PC-3 (cell line): ENCODE results near the gene EPB41L1. TPM values are rescaled to one million over a fixed set of nuclear protein-coding genes. Genes with fewer than 3 reads are reported as not detected.

Source experiments
- ATAC-seq: fragments of 200-7000 bp; cut with Tn5 transposase; 2 replicates; pipeline ENCODE4 v1.9.1; 2020; ENCODE audit warnings: mild to moderate bottlenecking, moderate library complexity
- BruUV-seq: library from RNA; stranded (reverse); fragments of 400-500 nt; replicated peaks from 2 replicates; lab custom pipeline; 2021; lab: Mats Ljungman, UMichigan
- CTCF ChIA-PET: fragments of 300-600 bp; sonication (Branson Sonifier 250); formaldehyde crosslinking; loops from one replicate; lab custom pipeline; 2022; ENCODE audit warnings: antibody characterized with exemption; lab: Charles Lee
- POLR2A ChIA-PET: fragments of 300-600 bp; sonication (Branson Sonifier 250); formaldehyde crosslinking; loops from one replicate; lab custom pipeline; 2022; ENCODE audit warnings: antibody characterized with exemption; ENCODE audit not compliant: unreplicated experiment; lab: Charles Lee
- DNase-seq: peaks from one replicate; pipeline ENCODE4 v3.0.0-alpha.2; 2015
- H2AFZ ChIP-seq: fragments of 300-600 bp; sonication (generic); 2 replicates; pipeline ENCODE4 v1.6.0; 2016; ENCODE audit warnings: antibody characterized with exemption, low read length
- H3F3A ChIP-seq: fragments of 300-600 bp; sonication (generic); one replicate; pipeline ENCODE4 v1.6.0; 2017; ENCODE audit warnings: antibody characterized with exemption, low read length, control low read depth, mild to moderate bottlenecking; ENCODE audit not compliant: unreplicated experiment
- H3K27ac ChIP-seq: fragments of 300-600 bp; sonication (generic); 2 replicates; pipeline ENCODE4 v1.5.1; 2016; ENCODE audit warnings: mild to moderate bottlenecking, low read length
- H3K27me3 ChIP-seq: fragments of 300-600 bp; sonication (generic); 2 replicates; pipeline ENCODE4 v1.6.1; 2016; ENCODE audit warnings: low read length, mixed read lengths
- H3K36me3 ChIP-seq: fragments of 300-600 bp; sonication (generic); 2 replicates; pipeline ENCODE4 v1.6.1; 2016; ENCODE audit warnings: low read depth, mixed run types, low read length, mixed read lengths
- H3K4me1 ChIP-seq: fragments of 300-600 bp; sonication (generic); 2 replicates; pipeline ENCODE4 v1.5.1; 2016; ENCODE audit warnings: low read length; ENCODE audit not compliant: insufficient read depth
- H3K4me2 ChIP-seq: fragments of 300-600 bp; sonication (generic); 2 replicates; pipeline ENCODE4 v1.6.0; 2016; ENCODE audit warnings: low read length
- H3K4me3 ChIP-seq: fragments of 300-600 bp; sonication (generic); 2 replicates; pipeline ENCODE4 v1.5.1; 2016; ENCODE audit warnings: mild to moderate bottlenecking, low read length, mixed read lengths
- H3K79me2 ChIP-seq: fragments of 300-600 bp; sonication (generic); 2 replicates; pipeline ENCODE4 v1.6.1; 2017; ENCODE audit warnings: low read length, mixed read lengths
- H3K9ac ChIP-seq: fragments of 300-600 bp; sonication (generic); 2 replicates; pipeline ENCODE4 v1.6.0; 2016; ENCODE audit warnings: mild to moderate bottlenecking, low read length
- H3K9me2 ChIP-seq: fragments of 300-600 bp; sonication (generic); replicated peaks from 2 replicates; pipeline ENCODE4 v1.6.1; 2016; ENCODE audit warnings: mixed run types, low read length, mixed read lengths
- H3K9me3 ChIP-seq: fragments of 300-600 bp; sonication (generic); 2 replicates; pipeline ENCODE4 v1.6.1; 2016; ENCODE audit warnings: low read length, mixed read lengths
- H4K20me1 ChIP-seq: fragments of 300-600 bp; sonication (generic); 2 replicates; pipeline ENCODE4 v1.6.1; 2016; ENCODE audit warnings: low read length, mixed read lengths
- CTCF ChIP-seq: fragments of 300-600 bp; sonication (generic); conservative IDR thresholded peaks from 2 replicates; pipeline ENCODE4 v1.5.1; 2017; ENCODE audit warnings: antibody characterized with exemption, low read depth, mild to moderate bottlenecking, low read length
- EZH2 ChIP-seq: fragments of 300-600 bp; sonication (generic); IDR thresholded peaks from one replicate; pipeline ENCODE4 v1.6.1; 2017; ENCODE audit warnings: antibody characterized with exemption, mild to moderate bottlenecking, low read length; ENCODE audit not compliant: unreplicated experiment
- EZH2phosphoT487 ChIP-seq: fragments of 300-600 bp; sonication (generic); IDR thresholded peaks from 2 replicates; pipeline ENCODE4 v1.6.1; 2018; ENCODE audit warnings: mild to moderate bottlenecking, antibody characterized with exemption, low read length, borderline replicate concordance
- intact Hi-C: fragments of 100-400 bp; cut with micrococcal nuclease; formaldehyde crosslinking; loops from 2 replicates; pipeline ENCODE4 v1.9.0; 2023
- total RNA-seq: library from RNA; depleted of rRNA; stranded (reverse); fragments of >200 nt; gene quantifications from 2 replicates; pipeline ENCODE4 v1.2.3, GENCODE V29; 2014

Gene EPB41L1
- total RNA-seq, 1 experiment from 2014 or later, result 48.2 TPM

- BruUV-seq, result no TSS peak
- Histone ChIP-seq H3K9me3 (no peaks in the 10 kb centered on the region), H3K4me3 (no peak overlapping the region), H3K27me3 (no peaks in the 10 kb centered on the region), H2AFZ (no peak overlapping the region), H3F3A (no peaks in the 10 kb centered on the region), H3K9ac (no peak overlapping the region), H3K36me3 (no peaks in the 10 kb centered on the region), H3K4me2 (no peak overlapping the region), H3K27ac (no peak overlapping the region), H3K4me1 (no peaks in the 10 kb centered on the region), H3K9me2 (no peaks in the 10 kb centered on the region), H4K20me1 (no peaks in the 10 kb centered on the region), H3K79me2 (no peaks in the 10 kb centered on the region)
- intact Hi-C loops, result no loop called here
- no peak for DNase-seq
- ATAC-seq, result no peak
- CTCF ChIA-PET, result interaction anchor here (0.9 kb wide), 1 partner anchor 65 kb away, joined by 3 read pairs; no protein-coding TSS in a partner anchor
- TF ChIP-seq CTCF (no peak), EZH2 (no peak), EZH2phosphoT487 (no peak)
- POLR2A ChIA-PET, result no interaction called here
Measured at GRCh38 chr20:36267605-36268381, 113.3 kb downstream of the EPB41L1 start.

DNA sequence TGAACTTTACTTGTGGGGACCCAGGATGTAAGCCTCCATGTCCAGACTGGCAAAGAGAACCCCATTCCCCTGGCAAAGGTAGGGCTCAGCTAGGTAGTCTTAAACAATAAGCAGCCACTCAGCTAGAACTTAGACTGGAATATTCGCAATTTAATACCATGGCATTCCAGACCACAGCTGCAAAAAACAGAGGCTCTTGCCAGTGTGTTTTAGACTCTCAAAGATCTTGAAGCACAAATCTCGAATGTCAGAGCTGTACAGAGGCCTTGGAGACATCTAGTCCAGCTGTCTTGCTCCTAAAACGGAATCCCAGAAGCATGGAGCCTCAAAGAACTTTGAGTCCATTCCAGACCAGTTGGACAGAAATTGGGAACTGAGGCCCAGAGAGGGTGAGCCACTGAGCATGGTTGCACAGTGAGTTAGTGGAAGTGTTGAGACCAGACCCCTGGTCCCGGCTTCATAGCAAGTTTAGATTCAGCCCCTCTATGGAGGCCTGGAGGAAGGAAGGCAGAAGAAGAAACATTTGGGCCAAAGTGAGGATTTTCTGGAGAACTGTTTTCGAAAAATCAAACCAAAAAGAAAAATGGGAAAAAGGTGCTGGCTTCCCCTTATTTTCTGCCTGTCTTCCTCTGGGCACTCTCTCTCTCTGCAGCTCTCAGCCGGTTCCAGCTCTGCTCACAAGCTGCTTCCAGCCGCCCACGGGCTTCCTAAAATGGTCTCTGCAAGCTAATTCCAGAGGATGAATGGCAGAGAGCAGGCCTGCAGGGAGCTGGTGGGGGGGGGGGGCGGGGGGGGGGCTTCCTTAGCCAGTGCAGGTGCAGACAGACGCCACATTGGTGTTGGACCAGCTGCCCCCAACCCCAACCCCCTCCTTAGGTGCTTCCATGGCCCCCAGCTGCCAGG, 114.2 kb downstream of the EPB41L1 start:
- ChIA-PET CTCF (interaction anchor here (0.6 to 0.9 kb wide), 2 partner anchors 61 to 66 kb away, joined by 3 to 10 read pairs; no protein-coding TSS in a partner anchor), POLR2A (no interaction called here)
- H3K9me3 ChIP-seq, result no peaks in the 10 kb centered on the region
- no peaks in the 10 kb centered on the region for H3F3A ChIP-seq
- H3K27ac ChIP-seq, result no peak overlapping the region
- H3K9ac ChIP-seq, result no peak overlapping the region
- no peaks in the 10 kb centered on the region for H3K36me3 ChIP-seq
- no peak overlapping the region for H2AFZ ChIP-seq
- no TSS peak for BruUV-seq
- H3K4me2 ChIP-seq, result no peak overlapping the region
- DNase-seq (no peak), ATAC-seq (no peak)
- no peak for TF ChIP-seq CTCF
- TF ChIP-seq EZH2, result no peak
- no peak for TF ChIP-seq EZH2phosphoT487
- no peaks in the 10 kb centered on the region for H3K79me2 ChIP-seq
- H3K27me3 ChIP-seq, result no peaks in the 10 kb centered on the region
- intact Hi-C loops, result no loop called here
- no peaks in the 10 kb centered on the region for H4K20me1 ChIP-seq
- no peaks in the 10 kb centered on the region for H3K9me2 ChIP-seq
- H3K4me1 ChIP-seq, result no peaks in the 10 kb centered on the region
- no peak overlapping the region for H3K4me3 ChIP-seq
